HepG2 (cell line): ENCODE measurements around the gene NAT10. TPM values are rescaled to one million over a fixed set of nuclear protein-coding genes. Genes with fewer than 3 reads are reported as not detected.
A peak's percentile ranks its signal among the peaks of the same experiment; 100 is the strongest.

Experiments
- GFI1 ChIP-seq: sonication (generic); formaldehyde crosslinking; IDR thresholded peaks from 2 replicates; pipeline ENCODE4 v1.5.0; 2020; ENCODE audit warnings: missing genetic modification reagents, mild to moderate bottlenecking, borderline replicate concordance
- HDAC1 ChIP-seq: sonication (generic); formaldehyde crosslinking; IDR thresholded peaks from 2 replicates; pipeline ENCODE4 v1.5.1; 2020; ENCODE audit warnings: mild to moderate bottlenecking, missing genetic modification reagents
- NRL ChIP-seq: sonication (generic); formaldehyde crosslinking; IDR thresholded peaks from 2 replicates; pipeline ENCODE4 v1.5.0; 2020; ENCODE audit warnings: missing genetic modification reagents, mild to moderate bottlenecking, moderate library complexity, borderline replicate concordance
- REXO4 ChIP-seq: sonication (generic); formaldehyde crosslinking; IDR thresholded peaks from 2 replicates; pipeline ENCODE4 v1.8.0; 2022; ENCODE audit warnings: missing genetic modification reagents, mild to moderate bottlenecking, borderline replicate concordance
- SCMH1 ChIP-seq: sonication (generic); formaldehyde crosslinking; IDR thresholded peaks from 2 replicates; pipeline ENCODE4 v1.9.0; 2021; ENCODE audit warnings: missing genetic modification reagents, mild to moderate bottlenecking, borderline replicate concordance
- SMAD9 ChIP-seq: sonication (generic); formaldehyde crosslinking; IDR thresholded peaks from 2 replicates; pipeline ENCODE4 v1.5.1; 2020; ENCODE audit warnings: mild to moderate bottlenecking, missing genetic modification reagents
- SP4 ChIP-seq: sonication (generic); formaldehyde crosslinking; IDR thresholded peaks from 2 replicates; pipeline ENCODE4 v1.8.1; 2023; ENCODE audit warnings: mild to moderate bottlenecking, missing genetic modification reagents
- SP5 ChIP-seq: IDR thresholded peaks from 2 replicates; pipeline ENCODE4 v1.6.1; 2016; ENCODE audit warnings: low read depth, borderline replicate concordance
- TRIM24 ChIP-seq: sonication (generic); formaldehyde crosslinking; IDR thresholded peaks from 2 replicates; pipeline ENCODE4 v1.8.0; 2022; ENCODE audit warnings: mild to moderate bottlenecking, missing genetic modification reagents
- ZBTB1 ChIP-seq: sonication (generic); formaldehyde crosslinking; IDR thresholded peaks from 2 replicates; pipeline ENCODE4 v1.4.0; 2020; ENCODE audit warnings: missing genetic modification reagents, borderline replicate concordance
- ZC3H4 ChIP-seq: sonication (generic); formaldehyde crosslinking; IDR thresholded peaks from 2 replicates; pipeline ENCODE4 v1.4.0; 2020; ENCODE audit warnings: missing genetic modification reagents, borderline replicate concordance
- ZFYVE20 ChIP-seq: sonication (generic); formaldehyde crosslinking; IDR thresholded peaks from 2 replicates; pipeline ENCODE4 v1.8.0; 2023; ENCODE audit warnings: low read depth, mild to moderate bottlenecking, moderate library complexity, missing genetic modification reagents, borderline replicate concordance
- ZNF382 ChIP-seq: sonication (generic); formaldehyde crosslinking; IDR thresholded peaks from 2 replicates; pipeline ENCODE4 v1.5.0; 2020; ENCODE audit warnings: missing genetic modification reagents, mild to moderate bottlenecking, borderline replicate concordance
- ZNF577 ChIP-seq: sonication (generic); formaldehyde crosslinking; IDR thresholded peaks from 2 replicates; pipeline ENCODE4 v1.4.0; 2020; ENCODE audit warnings: mild to moderate bottlenecking, low read depth, missing genetic modification reagents, borderline replicate concordance
- ZNF598 ChIP-seq: sonication (generic); formaldehyde crosslinking; IDR thresholded peaks from 2 replicates; pipeline ENCODE4 v1.5.1; 2020; ENCODE audit warnings: mild to moderate bottlenecking, missing genetic modification reagents, borderline replicate concordance
- ZNF883 ChIP-seq: sonication (generic); formaldehyde crosslinking; IDR thresholded peaks from 2 replicates; pipeline ENCODE4 v1.5.1; 2020; ENCODE audit warnings: mild to moderate bottlenecking, missing genetic modification reagents; ENCODE audit errors: not compliant biosample characterization
- polyA plus RNA-seq, 8 experiments: library from polyadenylated mRNA; depleted of rRNA in 3 of 8; stranded (reverse) in 7 of 8; unstranded in 1 of 8; fragments of >200 nt; fragmentation: Illumina TruSeq in 4 of 8; extraction: Trizol in 4 of 8; gene quantifications; 2 replicates each; pipeline versions ENCODE4 v1.2.1 to v1.2.3, GENCODE V29; 2011 to 2016; ENCODE audit warnings: low read depth in 4 of 8, missing spikeins in 1 of 8, mixed read lengths in 1 of 8; ENCODE audit not compliant: insufficient read depth in 1 of 8
- total RNA-seq, 5 experiments: library from RNA; depleted of rRNA; stranded (reverse); fragments of >200 nt; fragmentation: Illumina TruSeq; extraction: Trizol; gene quantifications; 2 replicates each; pipeline ENCODE4 v1.2.3, GENCODE V29; 2016; ENCODE audit warnings: low read depth in 1 of 5
- TF ChIP-seq, protein P1 (sequence below): sonication (generic); formaldehyde crosslinking; IDR thresholded peaks from 2 replicates; pipeline ENCODE4 v1.8.0; 2022; ENCODE audit warnings: missing genetic modification reagents, mild to moderate bottlenecking, moderate library complexity, borderline replicate concordance
- TF ChIP-seq, protein P2 (sequence below): IDR thresholded peaks from 2 replicates; pipeline ENCODE4 v1.6.1; 2016
- TF ChIP-seq, protein P3 (sequence below): sonication (generic); formaldehyde crosslinking; IDR thresholded peaks from 2 replicates; pipeline ENCODE4 v1.5.0; 2020; ENCODE audit warnings: mild to moderate bottlenecking, missing genetic modification reagents, borderline replicate concordance
- TF ChIP-seq, protein P4 (sequence below): sonication (generic); formaldehyde crosslinking; IDR thresholded peaks from 2 replicates; pipeline ENCODE4 v1.8.1; 2023; ENCODE audit warnings: mild to moderate bottlenecking, missing genetic modification reagents
- TF ChIP-seq, protein P5 (sequence below): sonication (generic); formaldehyde crosslinking; IDR thresholded peaks from 2 replicates; pipeline ENCODE4 v1.4.0; 2020; ENCODE audit warnings: missing genetic modification reagents
- TF ChIP-seq, protein P6 (sequence below): sonication (generic); formaldehyde crosslinking; IDR thresholded peaks from 2 replicates; pipeline ENCODE4 v1.8.0; 2022; ENCODE audit warnings: mild to moderate bottlenecking, missing genetic modification reagents, moderate library complexity

Gene NAT10
- total and polyA plus RNA-seq, 2 of the 13 experiments (the other 11 are each of a cell fraction or from before 2014, with no cell fraction given) = 33.9 to 51.9 TPM

DNA sequence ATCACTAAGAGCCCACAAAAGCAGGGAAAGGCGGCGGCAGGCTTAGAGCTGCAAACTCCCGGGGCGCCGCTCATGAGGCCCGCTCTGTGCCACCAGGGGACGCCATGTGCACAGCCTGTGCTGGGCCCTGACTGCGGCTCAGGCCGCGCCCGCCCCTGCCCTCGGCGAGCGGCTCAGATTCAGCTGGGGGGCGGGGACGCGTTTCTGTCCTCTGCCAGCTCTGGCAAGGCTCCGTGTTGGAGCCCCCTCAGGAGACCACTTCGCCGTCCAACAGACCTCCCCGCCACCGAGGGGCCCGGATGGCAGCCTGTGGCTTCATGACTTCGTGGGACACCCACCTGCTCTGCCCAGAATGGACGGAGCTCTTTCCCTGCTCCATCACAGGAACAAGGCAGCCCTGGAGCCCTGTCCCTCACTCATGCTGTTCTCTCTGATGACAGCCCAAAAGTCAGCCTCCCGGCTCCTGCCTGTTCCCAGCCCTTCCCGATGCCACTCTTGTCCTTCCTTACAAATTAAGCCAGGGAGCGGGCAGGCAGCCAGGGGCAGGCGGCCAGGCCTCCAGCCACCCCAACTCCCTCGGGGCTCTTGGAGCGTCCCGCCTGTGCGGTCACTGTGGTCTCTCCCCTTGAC is 69.1 kb downstream of the NAT10 start (continued):
- TF ChIP-seq, protein P1, sequence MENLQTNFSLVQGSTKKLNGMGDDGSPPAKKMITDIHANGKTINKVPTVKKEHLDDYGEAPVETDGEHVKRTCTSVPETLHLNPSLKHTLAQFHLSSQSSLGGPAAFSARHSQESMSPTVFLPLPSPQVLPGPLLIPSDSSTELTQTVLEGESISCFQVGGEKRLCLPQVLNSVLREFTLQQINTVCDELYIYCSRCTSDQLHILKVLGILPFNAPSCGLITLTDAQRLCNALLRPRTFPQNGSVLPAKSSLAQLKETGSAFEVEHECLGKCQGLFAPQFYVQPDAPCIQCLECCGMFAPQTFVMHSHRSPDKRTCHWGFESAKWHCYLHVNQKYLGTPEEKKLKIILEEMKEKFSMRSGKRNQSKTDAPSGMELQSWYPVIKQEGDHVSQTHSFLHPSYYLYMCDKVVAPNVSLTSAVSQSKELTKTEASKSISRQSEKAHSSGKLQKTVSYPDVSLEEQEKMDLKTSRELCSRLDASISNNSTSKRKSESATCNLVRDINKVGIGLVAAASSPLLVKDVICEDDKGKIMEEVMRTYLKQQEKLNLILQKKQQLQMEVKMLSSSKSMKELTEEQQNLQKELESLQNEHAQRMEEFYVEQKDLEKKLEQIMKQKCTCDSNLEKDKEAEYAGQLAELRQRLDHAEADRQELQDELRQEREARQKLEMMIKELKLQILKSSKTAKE (CRISPR knock-in tag) = no peak
- TF ChIP-seq SP4 (CRISPR knock-in tag) (peak; percentile 61; the same call in 1 of the 2 replicates), SP5 (CRISPR knock-in tag) (0 out of 2 replicates have a peak, but pooled peaks have one; percentile 41), REXO4 (no peak), GFI1 (CRISPR knock-in tag) (0 out of 2 replicates have a peak, but pooled peaks have one; percentile 52), ZNF883 (CRISPR knock-in tag) (peak; percentile 60), NRL (CRISPR knock-in tag) (peak; percentile 72), ZNF577 (no peak), SCMH1 (no peak), ZBTB1 (CRISPR knock-in tag) (no peak), TRIM24 (CRISPR knock-in tag) (no peak), HDAC1 (CRISPR knock-in tag) (0 out of 2 replicates have a peak, but pooled peaks have one; percentile 50), ZC3H4 (CRISPR knock-in tag) (no peak), ZNF382 (CRISPR knock-in tag) (no peak), SMAD9 (CRISPR knock-in tag) (peak; percentile 43; the same call in 1 of the 2 replicates), ZFYVE20 (CRISPR knock-in tag) (no peak), ZNF598 (CRISPR knock-in tag) (0 out of 2 replicates have a peak, but pooled peaks have one; percentile 79)
- TF ChIP-seq, protein P2, sequence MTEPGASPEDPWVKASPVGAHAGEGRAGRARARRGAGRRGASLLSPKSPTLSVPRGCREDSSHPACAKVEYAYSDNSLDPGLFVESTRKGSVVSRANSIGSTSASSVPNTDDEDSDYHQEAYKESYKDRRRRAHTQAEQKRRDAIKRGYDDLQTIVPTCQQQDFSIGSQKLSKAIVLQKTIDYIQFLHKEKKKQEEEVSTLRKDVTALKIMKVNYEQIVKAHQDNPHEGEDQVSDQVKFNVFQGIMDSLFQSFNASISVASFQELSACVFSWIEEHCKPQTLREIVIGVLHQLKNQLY = no peak
- TF ChIP-seq, protein P3, sequence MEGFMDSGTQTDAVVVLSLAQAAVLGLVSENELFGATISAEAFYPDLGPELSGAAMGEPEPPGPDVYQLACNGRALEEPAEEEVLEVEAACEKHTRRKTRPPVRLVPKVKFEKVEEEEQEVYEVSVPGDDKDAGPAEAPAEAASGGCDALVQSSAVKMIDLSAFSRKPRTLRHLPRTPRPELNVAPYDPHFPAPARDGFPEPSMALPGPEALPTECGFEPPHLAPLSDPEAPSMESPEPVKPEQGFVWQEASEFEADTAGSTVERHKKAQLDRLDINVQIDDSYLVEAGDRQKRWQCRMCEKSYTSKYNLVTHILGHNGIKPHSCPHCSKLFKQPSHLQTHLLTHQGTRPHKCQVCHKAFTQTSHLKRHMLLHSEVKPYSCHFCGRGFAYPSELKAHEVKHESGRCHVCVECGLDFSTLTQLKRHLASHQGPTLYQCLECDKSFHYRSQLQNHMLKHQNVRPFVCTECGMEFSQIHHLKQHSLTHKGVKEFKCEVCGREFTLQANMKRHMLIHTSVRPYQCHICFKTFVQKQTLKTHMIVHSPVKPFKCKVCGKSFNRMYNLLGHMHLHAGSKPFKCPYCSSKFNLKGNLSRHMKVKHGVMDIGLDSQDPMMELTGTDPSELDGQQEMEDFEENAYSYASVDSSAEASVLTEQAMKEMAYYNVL (CRISPR knock-in tag) = peak; percentile 45; the same call in 1 of the 2 replicates
- TF ChIP-seq, protein P4, sequence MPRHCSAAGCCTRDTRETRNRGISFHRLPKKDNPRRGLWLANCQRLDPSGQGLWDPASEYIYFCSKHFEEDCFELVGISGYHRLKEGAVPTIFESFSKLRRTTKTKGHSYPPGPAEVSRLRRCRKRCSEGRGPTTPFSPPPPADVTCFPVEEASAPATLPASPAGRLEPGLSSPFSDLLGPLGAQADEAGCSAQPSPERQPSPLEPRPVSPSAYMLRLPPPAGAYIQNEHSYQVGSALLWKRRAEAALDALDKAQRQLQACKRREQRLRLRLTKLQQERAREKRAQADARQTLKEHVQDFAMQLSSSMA (CRISPR knock-in tag) = peak; percentile 81; the same call in 1 of the 2 replicates
- TF ChIP-seq, protein P5, sequence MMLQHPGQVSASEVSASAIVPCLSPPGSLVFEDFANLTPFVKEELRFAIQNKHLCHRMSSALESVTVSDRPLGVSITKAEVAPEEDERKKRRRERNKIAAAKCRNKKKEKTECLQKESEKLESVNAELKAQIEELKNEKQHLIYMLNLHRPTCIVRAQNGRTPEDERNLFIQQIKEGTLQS (CRISPR knock-in tag) = no peak
- TF ChIP-seq, protein P6, sequence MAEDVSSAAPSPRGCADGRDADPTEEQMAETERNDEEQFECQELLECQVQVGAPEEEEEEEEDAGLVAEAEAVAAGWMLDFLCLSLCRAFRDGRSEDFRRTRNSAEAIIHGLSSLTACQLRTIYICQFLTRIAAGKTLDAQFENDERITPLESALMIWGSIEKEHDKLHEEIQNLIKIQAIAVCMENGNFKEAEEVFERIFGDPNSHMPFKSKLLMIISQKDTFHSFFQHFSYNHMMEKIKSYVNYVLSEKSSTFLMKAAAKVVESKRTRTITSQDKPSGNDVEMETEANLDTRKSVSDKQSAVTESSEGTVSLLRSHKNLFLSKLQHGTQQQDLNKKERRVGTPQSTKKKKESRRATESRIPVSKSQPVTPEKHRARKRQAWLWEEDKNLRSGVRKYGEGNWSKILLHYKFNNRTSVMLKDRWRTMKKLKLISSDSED (CRISPR knock-in tag) = no peak
